ENCODE results near the gene COMMD1.

- TF ChIP-seq CTCF (IDR thresholded peaks at IDR 0.05): no peak
- TF ChIP-seq EP300 (IDR thresholded peaks at IDR 0.05): no peak
- peak; percentile 72 to 87 for TF ChIP-seq POLR2A (IDR thresholded peaks at IDR 0.05)
- TF ChIP-seq POLR2AphosphoS5 (IDR thresholded peaks at IDR 0.05): peak; percentile 97
Measured at GRCh38 chr2:61888267-61889055, 17.0 kb upstream of the COMMD1 start, which contains the start of gene CCT4.

Measured in gastroesophageal sphincter (tissue), 3 donors.